HEK293 (cell line): ENCODE measurements around the gene LYZL4.

Source experiments
- CTCF ChIA-PET: fragments of 350-600 bp; formaldehyde crosslinking; extraction: SDS; loops from one replicate; lab custom pipeline; 2021; ENCODE audit warnings: antibody characterized with exemption; lab: Yijun Ruan, JAX
- POLR2A ChIA-PET: fragments of 300-600 bp; formaldehyde crosslinking; extraction: SDS; loops from one replicate; lab custom pipeline; 2020; ENCODE audit warnings: antibody characterized with exemption, inconsistent platforms; lab: Yijun Ruan, JAX
- H3K27ac ChIP-seq: fragments of 200-500 bp; sonication (Bioruptor generic); 2 replicates; pipeline ENCODE4 v1.5.1; 2014; ENCODE audit warnings: low read depth, low read length, control low read depth, inconsistent platforms; ENCODE audit errors: extremely low read depth
- H3K36me3 ChIP-seq, 2 experiments: fragments of 200-500 bp in 1 of 2; sonication (Bioruptor generic) in 1 of 2; 1 replicate in 1 of 2; 2 replicates in 1 of 2; pipeline ENCODE4 v1.5.1; 2014 to 2017; ENCODE audit warnings: inconsistent platforms in 2 of 2, low read length in 2 of 2; ENCODE audit not compliant: control insufficient read depth in 2 of 2, insufficient read depth in 1 of 2
- H3K4me1 ChIP-seq: fragments of 200-500 bp; sonication (Bioruptor generic); 2 replicates; pipeline ENCODE4 v1.5.1; 2014; ENCODE audit warnings: mild to moderate bottlenecking, low read length, inconsistent platforms; ENCODE audit not compliant: control insufficient read depth, insufficient read depth
- H3K4me3 ChIP-seq: 2 replicates; pipeline ENCODE4 v1.5.1; 2011; ENCODE audit warnings: low read depth, mild to moderate bottlenecking, control low read depth, low read length, moderate library complexity
- H3K9me3 ChIP-seq: fragments of 200-500 bp; sonication (Bioruptor generic); 2 replicates; pipeline ENCODE4 v1.5.1; 2014; ENCODE audit warnings: low read depth, low read length, inconsistent platforms; ENCODE audit not compliant: control insufficient read depth, insufficient read depth
- HOXA7 ChIP-seq: sonication (generic); formaldehyde crosslinking; IDR thresholded peaks from 2 replicates; pipeline ENCODE4 v1.8.1; 2022; ENCODE audit warnings: missing genetic modification reagents, borderline replicate concordance
- IKZF3 ChIP-seq: fragments of 450-650 bp; IDR thresholded peaks from 2 replicates; pipeline ENCODE4 v1.5.0; 2018; ENCODE audit warnings: missing biosample characterization, mild to moderate bottlenecking, missing genetic modification characterization, moderate library complexity
- INSM2 ChIP-seq: fragments of 450-650 bp; formaldehyde crosslinking; IDR thresholded peaks from 2 replicates; pipeline ENCODE4 v1.5.1; 2016; ENCODE audit warnings: missing biosample characterization, missing genetic modification characterization
- KLF10 ChIP-seq: fragments of 450-650 bp; IDR thresholded peaks from 2 replicates; pipeline ENCODE4 v1.5.1; 2018; ENCODE audit warnings: missing biosample characterization, mild to moderate bottlenecking, missing genetic modification characterization
- OSR2 ChIP-seq: fragments of 450-650 bp; formaldehyde crosslinking; IDR thresholded peaks from 2 replicates; pipeline ENCODE4 v1.5.1; 2016; ENCODE audit warnings: missing biosample characterization, missing genetic modification characterization
- RBAK ChIP-seq: fragments of 450-650 bp; formaldehyde crosslinking; IDR thresholded peaks from 2 replicates; pipeline ENCODE4 v1.5.1; 2016; ENCODE audit warnings: missing biosample characterization, missing genetic modification characterization
- ZBTB20 ChIP-seq: fragments of 450-650 bp; formaldehyde crosslinking; IDR thresholded peaks from 2 replicates; pipeline ENCODE4 v1.5.1; 2016; ENCODE audit warnings: missing biosample characterization, missing genetic modification characterization
- ZBTB48 ChIP-seq: fragments of 450-650 bp; formaldehyde crosslinking; IDR thresholded peaks from 2 replicates; pipeline ENCODE4 v1.5.1; 2016; ENCODE audit warnings: missing biosample characterization, missing genetic modification characterization
- ZFP41 ChIP-seq: fragments of 450-650 bp; formaldehyde crosslinking; IDR thresholded peaks from 2 replicates; pipeline ENCODE4 v1.5.1; 2016; ENCODE audit warnings: missing biosample characterization, missing genetic modification characterization, borderline replicate concordance
- ZNF169 ChIP-seq: fragments of 450-650 bp; formaldehyde crosslinking; IDR thresholded peaks from 2 replicates; pipeline ENCODE4 v1.5.1; 2016; ENCODE audit warnings: missing biosample characterization, missing genetic modification characterization
- ZNF2 ChIP-seq: fragments of 450-650 bp; formaldehyde crosslinking; IDR thresholded peaks from 2 replicates; pipeline ENCODE4 v1.5.1; 2016; ENCODE audit warnings: missing biosample characterization, missing genetic modification characterization
- ZNF292 ChIP-seq: fragments of 450-650 bp; formaldehyde crosslinking; IDR thresholded peaks from 2 replicates; pipeline ENCODE4 v1.5.1; 2016; ENCODE audit warnings: low read depth, missing biosample characterization, missing genetic modification characterization, borderline replicate concordance
- ZNF391 ChIP-seq: fragments of 450-650 bp; formaldehyde crosslinking; IDR thresholded peaks from 2 replicates; pipeline ENCODE4 v1.5.1; 2016; ENCODE audit warnings: low read depth, missing biosample characterization, missing genetic modification characterization, borderline replicate concordance
- ZNF394 ChIP-seq: fragments of 450-650 bp; formaldehyde crosslinking; IDR thresholded peaks from 2 replicates; pipeline ENCODE4 v1.5.1; 2016; ENCODE audit warnings: missing biosample characterization, missing genetic modification characterization, mild to moderate bottlenecking, moderate library complexity, borderline replicate concordance
- ZNF521 ChIP-seq: fragments of 450-650 bp; formaldehyde crosslinking; IDR thresholded peaks from 2 replicates; pipeline ENCODE4 v1.5.1; 2017; ENCODE audit warnings: missing biosample characterization, mild to moderate bottlenecking, missing genetic modification characterization
- ZNF529 ChIP-seq: fragments of 450-650 bp; formaldehyde crosslinking; IDR thresholded peaks from 2 replicates; pipeline ENCODE4 v1.5.1; 2017; ENCODE audit warnings: missing genetic modification characterization, missing biosample characterization; ENCODE audit not compliant: insufficient replicate concordance
- ZNF621 ChIP-seq: fragments of 450-650 bp; formaldehyde crosslinking; IDR thresholded peaks from 2 replicates; pipeline ENCODE4 v1.5.1; 2017; ENCODE audit warnings: missing biosample characterization, missing genetic modification characterization
- ZNF626 ChIP-seq: fragments of 450-650 bp; sonication (Bioruptor Pico); formaldehyde crosslinking; IDR thresholded peaks from 2 replicates; pipeline ENCODE4 v1.5.1; 2018; ENCODE audit warnings: missing biosample characterization, missing genetic modification characterization, inconsistent platforms
- ZNF654 ChIP-seq: fragments of 450-650 bp; formaldehyde crosslinking; IDR thresholded peaks from 2 replicates; pipeline ENCODE4 v1.5.1; 2016; ENCODE audit warnings: low read depth, missing biosample characterization, missing genetic modification characterization
- ZNF660 ChIP-seq: fragments of 450-650 bp; IDR thresholded peaks from 2 replicates; pipeline ENCODE4 v1.5.1; 2018; ENCODE audit warnings: missing biosample characterization, mild to moderate bottlenecking, missing genetic modification characterization
- ZNF692 ChIP-seq: fragments of 450-650 bp; formaldehyde crosslinking; IDR thresholded peaks from 2 replicates; pipeline ENCODE4 v1.5.1; 2016; ENCODE audit warnings: missing biosample characterization, missing genetic modification characterization
- ZNF792 ChIP-seq: fragments of 450-650 bp; formaldehyde crosslinking; IDR thresholded peaks from 2 replicates; pipeline ENCODE4 v1.5.1; 2016; ENCODE audit warnings: missing biosample characterization, missing genetic modification characterization
- ZSCAN5A ChIP-seq: fragments of 450-650 bp; formaldehyde crosslinking; IDR thresholded peaks from 2 replicates; pipeline ENCODE4 v1.5.1; 2016; ENCODE audit warnings: missing biosample characterization, missing genetic modification characterization
- TF ChIP-seq, protein P1 (sequence below): fragments of 450-650 bp; formaldehyde crosslinking; IDR thresholded peaks from 2 replicates; pipeline ENCODE4 v1.5.1; 2016; ENCODE audit warnings: missing biosample characterization, missing genetic modification characterization
- TF ChIP-seq, protein P2 (sequence below): fragments of 450-650 bp; formaldehyde crosslinking; IDR thresholded peaks from 2 replicates; pipeline ENCODE4; 2016; ENCODE audit warnings: missing biosample characterization, missing genetic modification characterization

LYZL4 gene

GRCh38 chr3:42447481-42447880, 37.1 kb upstream of the LYZL4 start (continued):
- no peak for TF ChIP-seq ZSCAN5A (tag by site-specific recombination)
- no peak for TF ChIP-seq RBAK (tag by site-specific recombination)
- no peak for TF ChIP-seq KLF10 (tag by site-specific recombination)

- Histone ChIP-seq H3K9me3 (no peaks in the 10 kb centered on the region), H3K27ac (no peak overlapping the region), H3K4me1 (no peaks in the 10 kb centered on the region)
- TF ChIP-seq ZBTB48 (no peak), ZNF626 (tag by site-specific recombination) (no peak), INSM2 (tag by site-specific recombination) (no peak), ZNF521 (no peak), ZNF529 (tag by site-specific recombination) (no peak), ZNF391 (tag by site-specific recombination) (no peak)
- TF ChIP-seq, protein P1, sequence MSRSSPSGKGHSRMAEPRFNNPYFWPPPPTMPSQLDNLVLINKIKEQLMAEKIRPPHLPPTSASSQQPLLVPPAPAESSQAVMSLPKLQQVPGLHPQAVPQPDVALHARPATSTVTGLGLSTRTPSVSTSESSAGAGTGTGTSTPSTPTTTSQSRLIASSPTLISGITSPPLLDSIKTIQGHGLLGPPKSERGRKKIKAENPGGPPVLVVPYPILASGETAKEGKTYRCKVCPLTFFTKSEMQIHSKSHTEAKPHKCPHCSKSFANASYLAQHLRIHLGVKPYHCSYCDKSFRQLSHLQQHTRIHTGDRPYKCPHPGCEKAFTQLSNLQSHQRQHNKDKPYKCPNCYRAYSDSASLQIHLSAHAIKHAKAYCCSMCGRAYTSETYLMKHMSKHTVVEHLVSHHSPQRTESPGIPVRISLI = no peak
- TF ChIP-seq, all 188 proteins: peak for 0
- ChIA-PET POLR2A (no interaction called here), CTCF (interaction anchor here (1.5 kb wide), 1 partner anchor 217 kb away, joined by 3 read pairs; no protein-coding TSS in a partner anchor)
- H3K4me3 ChIP-seq = no peak overlapping the region
- no peaks in the 10 kb centered on the region for H3K36me3 ChIP-seq
These were observed 36.0 kb upstream of the LYZL4 start for GRCh38 chr3:42446111-42447050.

- no peak overlapping the region for H3K27ac ChIP-seq
- H3K9me3 ChIP-seq = no peaks in the 10 kb centered on the region
- CTCF ChIA-PET = interaction anchor here (0.6 to 7.3 kb wide), 18 partner anchors 8 to 549 kb away, joined by 3 to 104 read pairs (median 4); no protein-coding TSS in a partner anchor
- H3K4me3 ChIP-seq = no peak overlapping the region
- H3K36me3 ChIP-seq = no peaks in the 10 kb centered on the region
- POLR2A ChIA-PET = no interaction called here
- no peaks in the 10 kb centered on the region for H3K4me1 ChIP-seq
- TF ChIP-seq ZNF660 (tag by site-specific recombination) (no peak), ZNF169 (tag by site-specific recombination) (no peak), IKZF3 (tag by site-specific recombination) (peak; percentile 19; the same call in 1 of the 2 replicates), ZBTB48 (no peak), ZBTB20 (tag by site-specific recombination) (no peak), HOXA7 (CRISPR knock-in tag) (no peak), ZNF292 (tag by site-specific recombination) (no peak), ZNF792 (tag by site-specific recombination) (no peak), ZNF2 (tag by site-specific recombination) (no peak), ZNF692 (no peak), OSR2 (no peak), ZNF394 (tag by site-specific recombination) (no peak), KLF10 (tag by site-specific recombination) (no peak), ZNF654 (tag by site-specific recombination) (peak; percentile 92), ZNF621 (no peak), ZFP41 (tag by site-specific recombination) (no peak)
- TF ChIP-seq, protein P2, sequence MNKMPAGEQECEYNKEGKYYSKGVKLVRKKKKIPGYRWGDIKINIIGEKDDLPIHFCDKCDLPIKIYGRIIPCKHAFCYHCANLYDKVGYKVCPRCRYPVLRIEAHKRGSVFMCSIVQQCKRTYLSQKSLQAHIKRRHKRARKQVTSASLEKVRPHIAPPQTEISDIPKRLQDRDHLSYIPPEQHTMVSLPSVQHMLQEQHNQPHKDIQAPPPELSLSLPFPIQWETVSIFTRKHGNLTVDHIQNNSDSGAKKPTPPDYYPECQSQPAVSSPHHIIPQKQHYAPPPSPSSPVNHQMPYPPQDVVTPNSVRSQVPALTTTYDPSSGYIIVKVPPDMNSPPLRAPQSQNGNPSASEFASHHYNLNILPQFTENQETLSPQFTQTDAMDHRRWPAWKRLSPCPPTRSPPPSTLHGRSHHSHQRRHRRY = no peak
These were observed 33.5 kb upstream of the LYZL4 start for GRCh38 chr3:42443819-42444436.
